CD4-positive, alpha-beta T cell treated with Interleukin-1 beta for 1 hour (primary cell): ENCODE data around the gene RANBP17.
"Not testable (repeated sequence)": the region's sequence is repeated elsewhere in the genome, so short reads cannot be mapped to it uniquely, and the experiment has no call there.

Experiments
- DNase-seq, 2 donors: peaks; one replicate each; pipeline ENCODE4 v3.0.0-alpha.2; 2020 to 2022

Gene RANBP17

DNA sequence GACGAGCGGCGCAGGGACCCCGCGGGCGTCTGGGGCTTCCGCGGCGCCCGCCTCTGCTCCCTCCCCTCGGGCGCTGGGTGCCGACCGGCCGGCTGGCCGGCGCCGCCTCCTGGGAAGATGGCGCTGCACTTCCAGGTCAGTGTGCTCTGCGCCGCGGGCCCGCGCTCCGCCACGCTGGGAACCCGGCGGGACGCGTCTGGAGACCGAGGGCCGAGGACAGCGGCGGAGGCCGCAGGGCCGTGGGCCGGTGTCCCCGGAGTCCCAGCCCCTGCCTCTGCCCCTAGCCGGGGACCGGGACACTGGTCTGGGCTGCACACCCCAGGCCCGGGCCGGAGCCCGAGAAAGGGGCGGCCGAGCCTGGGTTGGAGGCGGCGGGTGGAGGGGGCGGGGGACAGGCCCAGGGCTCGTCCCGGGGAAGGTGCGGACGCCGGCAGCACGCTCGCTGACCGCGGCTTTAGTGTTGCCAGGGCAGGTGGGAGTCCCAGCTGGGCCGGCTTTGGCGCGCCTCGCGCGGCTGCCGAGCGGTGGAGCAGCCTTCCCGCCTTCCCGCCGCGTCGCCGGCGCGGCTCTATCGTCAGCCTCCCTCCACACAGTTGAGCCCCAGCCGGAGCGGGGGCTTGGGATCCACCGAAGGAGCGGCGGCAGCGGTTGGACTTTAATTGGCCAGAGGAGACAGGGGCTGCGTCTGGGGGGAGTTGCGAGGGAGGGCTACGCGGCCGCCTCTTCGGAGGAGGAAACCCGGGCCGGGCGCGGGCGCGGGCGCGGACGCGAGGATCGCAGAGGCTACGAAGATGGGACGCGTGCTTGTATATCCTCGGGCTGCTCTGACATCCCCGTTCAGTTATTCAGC lies at the start of gene RANBP17:
TSS of gene RANBP17 (plus strand) at position 102 of the 850 bp plus-strand sequence.
- peak in 1 of 2 donors; percentile 3 for DNase-seq

DNA sequence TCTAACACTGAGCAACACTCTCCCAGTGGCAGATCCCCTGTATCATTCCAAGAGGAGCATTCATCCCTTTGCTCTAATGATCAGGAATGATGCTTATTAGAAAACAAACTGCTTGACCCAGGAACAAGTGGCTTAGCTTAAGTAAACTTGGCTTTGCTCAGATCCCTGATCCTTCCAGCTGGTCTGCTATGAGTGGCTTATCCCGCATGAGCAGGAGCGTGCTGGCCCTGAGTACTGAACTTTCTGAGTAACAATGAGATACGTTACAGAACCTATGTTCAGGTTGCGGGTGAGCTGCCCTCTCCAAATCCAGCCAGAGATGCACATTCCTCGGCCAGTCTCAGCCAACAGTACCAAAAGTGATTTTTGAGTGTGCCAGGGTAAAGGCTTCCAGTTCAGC lies 48.6 kb upstream of the RANBP17 start:
- DNase-seq: no peak

DNA sequence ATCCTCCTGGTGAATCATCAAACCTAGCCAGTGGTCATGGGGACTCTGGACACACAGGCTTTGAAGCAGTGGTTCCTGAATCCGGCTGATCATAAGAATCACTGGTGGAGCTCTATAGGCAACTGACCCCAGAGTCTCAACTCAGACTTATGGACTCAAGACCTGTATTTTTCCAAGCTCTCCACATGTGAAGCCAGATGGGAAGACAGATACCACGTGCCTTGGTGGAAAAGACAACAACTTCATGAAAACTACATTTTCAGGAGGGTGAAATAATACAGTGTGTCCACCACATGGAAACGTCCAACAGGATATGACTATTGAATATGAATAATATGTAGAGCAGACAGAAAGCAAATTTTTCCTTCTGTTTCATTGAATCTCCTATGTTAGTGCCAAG lies 44.6 kb upstream of the RANBP17 start:
- DNase-seq: no peak

DNA sequence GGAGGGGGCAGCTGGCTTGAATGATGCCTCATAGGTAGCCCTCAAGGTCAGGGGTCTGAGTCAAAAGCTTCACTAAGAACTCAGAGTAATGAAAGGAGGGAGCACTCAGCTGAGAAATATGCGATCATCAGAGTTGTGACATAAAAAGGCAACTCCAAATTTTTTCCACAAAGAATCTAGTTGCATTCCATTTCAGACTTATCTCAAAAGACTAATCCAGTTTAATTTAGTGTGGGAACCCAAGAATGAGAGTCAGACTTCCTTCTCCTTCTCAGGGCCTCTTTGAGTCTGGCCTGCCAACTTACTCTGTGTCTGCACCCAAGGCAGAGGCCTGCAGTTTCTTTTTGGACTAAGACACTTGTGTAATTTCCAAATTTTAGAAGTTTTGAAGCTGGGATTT lies 43.6 kb upstream of the RANBP17 start:
- DNase-seq: no peak

DNA sequence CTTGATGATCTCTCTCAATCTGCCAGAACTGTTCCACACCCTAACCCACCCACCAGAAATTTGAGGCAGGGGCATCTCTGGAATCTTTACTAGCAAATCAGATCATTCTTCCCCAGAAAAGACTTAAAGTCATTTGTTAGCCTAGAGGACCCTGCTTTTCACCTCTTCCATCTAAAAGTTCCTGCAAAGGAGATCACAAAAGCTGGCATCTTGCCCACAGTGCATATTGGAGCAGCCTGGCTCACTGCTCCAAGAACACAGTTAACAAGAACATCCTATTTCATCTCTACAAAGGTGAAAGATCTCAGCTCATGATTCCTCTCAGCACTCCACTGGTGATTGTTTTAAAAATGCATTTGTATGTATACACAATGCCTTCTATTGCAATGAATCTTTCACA lies 42.0 kb upstream of the RANBP17 start:
- DNase-seq: no peak

DNA sequence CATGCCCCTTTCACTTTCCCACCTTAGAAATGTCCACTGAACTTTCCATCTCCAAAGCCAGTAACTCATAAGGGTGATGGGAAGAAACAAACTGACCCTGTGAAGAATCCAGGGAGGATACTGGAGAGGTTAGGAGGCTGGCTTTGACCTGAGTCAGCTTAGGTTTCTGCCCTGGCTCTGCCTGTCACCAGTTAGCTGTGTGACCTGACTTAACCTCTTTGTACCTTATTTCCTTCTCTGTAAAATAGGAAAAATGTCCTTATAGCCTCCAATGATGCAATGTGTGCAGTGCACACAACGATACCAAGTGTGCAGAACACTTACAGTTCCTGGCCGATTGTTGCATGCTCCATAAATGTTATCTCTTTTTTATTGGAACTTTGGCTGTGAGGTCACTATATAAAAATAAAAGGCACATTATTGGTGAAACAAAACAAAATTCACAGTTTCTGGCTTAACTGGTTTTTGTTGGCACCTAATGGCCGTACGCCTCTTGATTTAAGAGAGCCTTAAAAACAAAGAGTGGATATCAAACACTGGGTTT lies 40.5 kb upstream of the RANBP17 start:
- DNase-seq: no peak

DNA sequence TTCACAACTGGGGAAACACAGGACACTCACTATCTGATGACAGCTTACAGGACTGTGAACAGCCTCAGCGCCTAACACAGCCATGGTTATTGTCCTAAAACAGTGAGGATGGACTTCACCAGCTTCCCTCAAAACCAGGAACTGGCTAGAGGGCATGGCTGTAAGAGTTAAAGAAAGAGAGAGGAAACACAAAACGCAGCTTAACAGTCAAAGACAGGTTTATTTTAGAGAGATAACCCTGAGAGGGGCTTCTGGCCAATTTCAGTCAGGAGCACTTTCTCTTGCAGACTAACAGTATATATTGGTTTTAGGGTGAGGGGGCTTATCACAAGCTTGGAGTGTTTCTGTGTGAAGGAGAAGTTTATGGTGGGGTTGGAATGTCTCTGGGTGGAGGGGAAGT lies 35.7 kb upstream of the RANBP17 start:
- no peak for DNase-seq

DNA sequence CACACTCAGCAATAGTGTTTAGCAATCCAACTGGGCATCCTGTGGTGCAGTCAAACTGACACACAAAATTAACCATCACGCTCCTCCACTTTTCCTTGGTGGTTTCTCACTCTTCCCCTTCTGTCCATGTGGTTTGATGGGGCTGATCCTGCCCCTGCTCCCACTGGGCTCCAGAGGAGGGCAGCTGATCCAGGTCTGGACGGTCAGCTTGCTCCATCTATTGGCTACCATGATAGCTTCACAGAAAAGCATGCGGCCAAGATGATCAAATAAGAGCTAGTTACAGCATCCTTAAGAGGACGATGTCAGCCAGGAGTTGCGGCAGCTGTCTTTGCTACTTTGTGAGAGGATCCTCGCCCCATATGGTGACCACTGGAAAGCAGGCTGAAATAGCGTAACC lies 29.6 kb upstream of the RANBP17 start:
- no peak for DNase-seq

DNA sequence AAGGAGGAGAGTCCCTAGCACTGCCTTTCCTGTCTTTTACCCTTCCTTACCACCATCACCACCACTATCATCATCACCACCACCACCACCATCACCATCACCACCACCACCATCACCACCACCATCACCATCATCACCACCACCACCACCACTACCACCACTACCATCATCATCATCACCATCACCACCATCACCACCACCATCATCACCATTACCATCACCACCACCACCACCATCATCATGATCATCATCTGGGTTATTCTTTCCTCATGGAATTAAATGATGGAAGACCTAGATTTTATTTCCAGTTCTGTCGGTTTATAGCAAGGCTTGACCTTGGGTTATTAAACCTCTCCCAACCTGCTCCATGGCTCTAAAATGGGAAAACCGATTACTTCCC lies 27.8 kb upstream of the RANBP17 start:
- not testable (repeated sequence) for DNase-seq

DNA sequence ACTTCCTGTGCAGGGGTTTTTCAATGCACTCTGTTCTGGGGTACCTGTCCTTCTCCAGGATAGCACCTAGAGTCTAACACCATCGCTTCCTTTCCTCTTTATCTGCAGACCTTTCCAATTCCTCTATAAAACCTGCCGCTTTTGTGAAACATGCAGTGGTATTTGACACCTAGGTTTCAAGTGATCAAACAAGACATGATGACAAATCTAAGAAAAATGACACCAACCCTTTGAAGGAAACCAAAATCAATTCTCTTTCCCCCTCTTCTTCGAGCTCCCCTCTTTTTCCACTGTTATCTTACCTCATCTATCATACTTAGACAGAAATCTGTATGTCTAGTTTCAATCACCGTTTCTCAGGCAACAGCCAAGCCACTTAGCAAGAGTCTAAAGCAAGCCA lies 25.6 kb upstream of the RANBP17 start:
- no peak for DNase-seq

DNA sequence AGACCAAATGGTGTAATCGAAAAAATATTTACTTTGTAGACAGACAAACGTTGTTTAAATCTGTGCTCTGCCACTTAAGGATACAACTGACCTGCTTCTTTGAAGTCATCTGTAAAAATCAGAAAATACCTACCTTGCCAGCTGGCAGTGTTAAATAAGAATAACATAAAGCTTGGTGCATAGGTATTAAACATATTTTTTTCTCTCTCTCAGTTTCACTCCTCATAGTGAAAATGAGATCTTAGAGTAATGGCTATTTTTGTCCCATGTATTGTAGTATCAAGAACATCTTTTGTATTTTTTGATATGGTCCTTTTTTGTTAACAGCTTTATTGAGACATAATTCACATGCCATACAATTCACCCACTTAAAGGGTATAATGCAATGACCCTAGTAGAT lies 17.9 kb upstream of the RANBP17 start:
- DNase-seq: no peak

DNA sequence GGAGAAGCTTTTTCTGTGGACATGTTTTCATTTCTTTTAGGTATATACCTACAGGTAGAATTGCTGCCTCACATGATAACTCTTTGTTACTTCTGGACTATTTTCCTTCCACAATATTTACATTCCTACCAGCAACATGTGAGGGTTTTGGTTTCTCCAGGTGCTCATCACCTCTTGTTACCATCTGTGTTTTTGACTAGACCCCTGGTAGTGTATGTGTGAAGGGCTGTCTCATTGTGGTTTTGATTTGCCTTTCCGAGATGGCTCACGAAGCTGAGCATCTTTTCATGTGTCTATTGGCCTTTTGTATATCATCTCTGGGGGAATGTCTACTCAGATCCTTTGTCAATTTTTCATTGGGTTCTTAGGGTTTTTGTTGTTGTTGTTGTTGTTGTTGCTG lies 17.2 kb upstream of the RANBP17 start:
- DNase-seq: no peak

DNA sequence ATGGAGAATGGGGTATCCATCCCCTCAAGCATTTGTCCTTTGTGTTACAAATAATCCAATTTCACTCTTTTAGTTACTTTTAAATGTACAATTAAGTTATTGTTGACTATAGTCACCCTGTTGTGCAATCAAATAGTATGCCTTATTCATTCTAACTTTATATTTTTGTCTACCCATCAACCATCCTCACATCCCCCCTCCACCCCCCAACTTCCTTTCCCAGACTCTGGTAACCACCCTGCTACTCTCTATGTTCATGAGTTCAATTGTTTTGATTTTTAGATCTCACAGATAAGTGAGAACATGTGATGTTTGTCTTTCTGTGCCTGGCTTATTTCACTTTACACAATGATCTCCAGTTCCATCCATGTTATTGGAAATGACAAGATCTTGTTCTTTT lies 15.4 kb upstream of the RANBP17 start:
- DNase-seq: no peak

DNA sequence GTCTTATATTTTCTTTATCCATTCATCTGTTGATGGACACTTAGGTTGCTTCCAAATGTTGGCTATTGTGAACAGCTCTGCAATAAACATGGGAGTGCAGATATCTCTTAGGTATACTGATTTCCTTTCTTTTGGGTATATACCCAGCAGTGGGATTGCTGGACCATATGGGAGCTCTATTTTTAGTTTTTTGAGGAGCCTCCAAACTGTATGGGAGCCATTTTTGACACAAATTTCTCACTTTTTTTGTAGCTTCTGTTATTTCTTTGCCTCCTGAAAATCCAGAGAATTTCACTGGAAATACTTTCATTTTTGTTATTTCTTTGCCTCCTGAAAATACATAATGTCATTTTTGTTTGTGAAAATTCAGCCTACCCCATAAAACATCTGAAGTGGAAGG lies 15.0 kb upstream of the RANBP17 start:
- DNase-seq: no peak

DNA sequence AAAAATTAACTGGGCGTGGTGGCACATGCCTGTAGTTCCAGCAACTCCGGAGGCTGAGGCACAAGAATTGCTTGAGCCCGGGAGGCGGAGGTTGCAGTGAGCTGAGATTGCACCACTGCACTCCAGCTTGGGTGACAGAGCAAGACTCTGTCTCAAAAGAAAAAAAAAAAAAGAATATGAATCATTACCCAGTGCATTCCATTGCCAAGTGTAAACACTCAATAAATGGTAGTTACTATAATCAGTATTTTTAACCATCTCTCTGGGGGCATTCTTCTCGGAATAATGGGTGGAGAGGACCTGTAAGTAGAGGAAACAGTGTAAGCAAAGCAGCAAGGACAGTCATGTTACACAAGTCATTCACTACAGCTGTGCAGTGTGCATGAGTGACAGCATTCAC lies 13.8 kb upstream of the RANBP17 start:
- DNase-seq: no peak

DNA sequence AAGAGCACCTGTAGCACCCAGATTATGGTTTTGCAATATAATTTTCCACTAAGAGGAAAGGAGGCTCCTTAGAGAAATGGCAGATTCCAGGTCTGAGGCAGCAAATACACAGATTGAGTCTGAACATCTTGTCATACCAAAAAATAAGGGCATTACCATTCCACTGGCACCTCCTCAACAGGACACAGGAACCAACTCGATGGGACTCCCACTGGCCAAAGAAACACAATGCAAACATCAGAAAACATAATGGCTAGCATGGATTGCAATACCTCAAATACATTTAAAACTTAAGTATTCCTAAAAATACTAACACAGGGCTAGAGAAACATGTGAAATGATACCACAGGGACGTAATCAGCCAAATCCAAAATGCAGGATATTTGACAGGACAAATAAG lies 12.4 kb upstream of the RANBP17 start:
- no peak for DNase-seq

DNA sequence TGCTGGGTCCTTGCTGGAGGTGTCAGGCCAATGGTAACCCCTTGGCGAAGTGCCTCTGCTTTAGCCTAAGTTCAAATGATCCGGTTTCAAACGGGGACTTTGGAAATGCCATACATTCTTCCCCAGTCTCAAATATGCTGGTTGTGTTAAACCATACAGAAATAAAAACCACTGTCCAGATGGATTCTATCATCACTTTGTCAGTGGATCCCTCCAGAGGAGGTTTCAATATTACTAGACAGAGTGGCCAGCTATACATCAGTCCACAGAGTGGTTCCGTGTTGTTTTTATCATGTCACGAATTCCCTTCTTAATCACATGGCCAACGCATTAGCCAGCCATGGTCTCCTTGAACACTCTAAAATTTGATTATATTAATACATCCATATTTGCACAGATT lies 7.3 kb upstream of the RANBP17 start:
- no peak for DNase-seq

DNA sequence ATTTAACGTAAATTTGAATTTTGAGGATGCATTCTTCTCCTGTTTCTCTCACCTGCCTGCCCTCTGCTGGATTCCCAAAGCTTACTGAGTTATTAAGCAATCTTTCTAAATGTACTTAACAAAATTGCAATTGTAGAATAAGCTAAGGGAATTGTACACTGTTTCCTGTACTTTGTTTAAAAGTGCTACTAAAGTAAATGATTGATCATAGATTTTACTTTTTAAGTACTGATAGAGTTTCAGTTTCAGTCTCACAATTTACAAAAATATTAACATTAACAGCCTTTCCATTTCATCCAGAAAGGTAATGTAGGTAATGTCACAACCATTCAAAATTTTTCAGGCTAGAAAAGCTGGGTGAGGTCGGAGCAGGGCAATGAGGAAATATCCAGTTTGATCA lies 4.8 kb upstream of the RANBP17 start:
- DNase-seq: no peak

DNA sequence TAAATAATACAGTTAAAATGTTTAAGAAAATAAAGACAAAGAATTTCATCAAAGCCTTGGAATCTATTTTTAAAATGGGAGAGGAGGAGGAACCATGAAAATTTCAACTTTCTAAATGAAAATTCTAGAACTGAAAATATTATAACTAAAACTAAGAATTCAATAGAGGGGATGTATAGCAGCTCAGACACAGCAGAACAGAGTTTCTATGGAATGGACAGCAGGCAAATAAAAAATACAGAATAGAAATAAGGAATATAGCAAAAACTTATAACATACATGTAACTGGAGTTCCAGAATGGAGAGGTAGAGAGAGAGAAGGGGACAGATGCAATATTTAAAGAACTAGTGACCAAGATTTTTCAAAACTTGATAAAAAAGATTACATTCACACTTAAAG lies 1.4 kb upstream of the RANBP17 start:
- no peak for DNase-seq

DNA sequence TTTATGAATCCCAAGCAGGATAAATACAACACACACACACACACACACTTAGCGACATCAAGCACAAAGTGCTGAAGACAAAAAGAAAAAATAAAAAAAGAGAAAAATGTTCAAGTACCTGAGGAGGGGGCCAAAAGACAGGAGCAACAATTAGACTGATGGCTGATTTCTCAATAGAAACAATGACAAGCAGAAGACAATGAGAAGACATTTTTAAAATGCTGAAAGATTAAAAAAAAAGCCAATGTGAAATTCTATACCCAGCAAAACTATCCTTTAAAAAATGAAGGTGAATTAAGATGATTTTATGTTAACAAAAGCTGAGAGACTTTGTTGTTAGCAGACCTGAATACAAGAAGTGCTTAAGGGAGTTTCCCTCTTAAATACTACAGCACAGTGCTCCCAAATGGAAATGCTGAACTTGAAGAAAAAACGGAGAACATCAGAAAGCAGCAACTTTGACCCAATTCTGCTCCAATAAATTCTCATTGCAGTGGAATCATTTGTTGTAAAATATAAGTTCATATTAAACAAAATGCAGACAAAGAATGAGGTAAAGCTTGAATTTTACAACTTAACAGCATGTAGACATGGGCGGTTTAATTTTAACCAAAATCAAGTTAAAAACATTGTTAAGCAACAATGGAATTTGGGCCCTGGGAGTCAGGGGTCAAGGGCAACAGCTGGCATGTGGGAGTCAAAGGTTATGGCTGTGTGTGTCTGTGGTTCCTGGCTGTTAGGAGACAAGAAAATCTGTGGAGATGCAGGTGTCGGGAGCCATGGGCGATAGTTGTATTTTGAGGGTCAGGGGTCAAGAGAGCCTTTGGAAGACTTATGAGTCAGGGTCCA lies 776 bp upstream of the RANBP17 start:
- no peak for DNase-seq

DNA sequence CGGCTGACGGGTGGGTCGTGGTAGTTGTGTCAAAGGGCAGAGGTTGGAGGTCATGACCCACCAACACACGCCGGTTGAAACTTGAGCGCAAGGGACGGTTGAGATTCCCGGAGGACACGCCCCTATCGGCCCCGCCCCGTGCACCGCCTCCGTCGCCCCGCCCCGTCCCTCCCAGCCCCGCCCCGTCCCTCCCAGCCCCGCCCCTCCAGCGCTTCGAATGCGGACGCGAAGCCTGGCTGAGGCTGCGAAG lies 226 bp upstream of the RANBP17 start:
- DNase-seq: no peak

DNA sequence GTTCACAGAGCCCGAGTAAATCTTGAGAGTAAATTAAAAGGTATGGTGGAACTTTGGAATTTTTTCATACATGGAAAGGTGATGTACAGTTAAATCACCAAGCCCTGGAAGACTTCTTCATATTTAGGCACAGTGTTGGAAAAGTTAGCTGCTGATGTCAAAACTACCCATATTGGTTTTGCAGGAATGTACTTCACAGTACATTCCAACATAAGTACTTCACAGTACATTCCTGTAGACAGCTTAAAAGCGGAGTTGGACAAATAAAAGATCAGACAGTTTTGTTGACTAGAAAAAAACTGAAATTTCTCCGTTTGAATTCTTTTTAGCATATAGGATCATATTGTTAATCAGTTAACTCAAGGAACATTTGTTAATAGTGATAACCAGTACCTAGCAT lies 1.8 kb downstream of the RANBP17 start:
- DNase-seq: no peak

DNA sequence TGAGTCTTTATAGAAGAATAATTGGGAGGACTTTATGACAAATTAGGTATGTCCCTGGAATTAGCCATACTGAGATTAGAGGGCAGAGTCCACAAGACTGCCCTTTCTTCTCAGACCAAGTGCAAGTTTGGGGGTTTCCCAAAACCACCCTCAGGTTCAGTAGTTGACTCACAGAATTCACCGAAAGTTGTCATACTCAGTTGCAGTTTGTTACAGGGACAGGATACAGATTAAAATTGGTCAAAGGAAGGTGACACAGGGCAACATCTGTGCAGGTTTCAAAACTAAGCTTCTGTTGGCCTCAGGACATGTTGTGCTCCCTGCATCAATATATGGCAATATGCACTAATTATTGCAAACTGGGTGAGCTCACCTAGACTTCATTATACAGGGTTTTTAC lies 3.8 kb downstream of the RANBP17 start:
- no peak for DNase-seq

DNA sequence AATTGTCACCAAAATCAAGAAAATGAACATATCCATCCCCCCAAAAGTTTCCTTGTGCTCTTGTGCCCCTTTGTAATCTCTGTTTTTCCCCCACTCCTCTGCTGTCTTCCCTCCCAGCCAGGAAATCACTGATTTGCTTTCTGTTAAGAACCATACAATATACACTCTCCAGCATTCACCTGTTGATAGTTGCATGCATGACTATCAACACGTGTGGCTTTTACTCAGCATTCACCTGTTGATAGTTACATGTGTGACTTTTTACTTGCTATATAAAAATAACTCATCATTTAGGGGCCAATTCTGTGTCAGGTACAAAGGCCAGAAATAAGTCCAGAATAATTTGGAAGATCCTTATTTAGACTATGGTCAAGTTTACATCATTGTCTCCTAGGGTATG lies 6.0 kb downstream of the RANBP17 start:
- no peak for DNase-seq
